ENCODE results near the gene VPS37C. TPM values are rescaled to one million over a fixed set of nuclear protein-coding genes. Genes with fewer than 3 reads are reported as not detected.

Gene VPS37C
- total RNA-seq, 1 experiment from 2014 or later, result 23.4 TPM

- TF ChIP-seq GTF2I (CRISPR knock-in tag; conservative IDR thresholded peaks at IDR 0.05) (no peak), ZNF425 (CRISPR knock-in tag; conservative IDR thresholded peaks at IDR 0.05) (no peak), PRRX2 (CRISPR knock-in tag; IDR thresholded peaks at IDR 0.05) (no peak), RORB (CRISPR knock-in tag; IDR thresholded peaks at IDR 0.05) (no peak), ZNF281 (CRISPR knock-in tag; IDR thresholded peaks at IDR 0.05) (no peak), ATF6 (CRISPR knock-in tag; IDR thresholded peaks at IDR 0.05) (no peak), FOXP1 (CRISPR knock-in tag; IDR thresholded peaks at IDR 0.05; ENCODE audit: borderline replicate concordance) (no peak), ATF2 (CRISPR knock-in tag; IDR thresholded peaks at IDR 0.05; ENCODE audit: borderline replicate concordance, low read depth) (no peak)
Observed at GRCh38 chr11:61172356-61172755, 11.1 kb upstream of the VPS37C start (continued).

- peaks cover 20% of the 10 kb centered on the region for H3K9me3 Mint-ChIP-seq
- TF ChIP-seq ZNF671 (CRISPR knock-in tag; IDR thresholded peaks at IDR 0.05) (no peak), ZBTB21 (CRISPR knock-in tag; IDR thresholded peaks at IDR 0.05; ENCODE audit: borderline replicate concordance) (no peak), E2F5 (CRISPR knock-in tag; IDR thresholded peaks at IDR 0.05) (no peak), ZNF263 (CRISPR knock-in tag; IDR thresholded peaks at IDR 0.05; ENCODE audit: low read depth) (no peak), ATF1 (CRISPR knock-in tag; IDR thresholded peaks at IDR 0.05) (no peak), OVOL2 (CRISPR knock-in tag; IDR thresholded peaks at IDR 0.05; ENCODE audit: borderline replicate concordance) (no peak), EMX1 (CRISPR knock-in tag; IDR thresholded peaks at IDR 0.05) (no peak), ZNF138 (CRISPR knock-in tag; conservative IDR thresholded peaks at IDR 0.05) (no peak), FOXP4 (CRISPR knock-in tag; IDR thresholded peaks at IDR 0.05) (no peak), PRRX2 (CRISPR knock-in tag; IDR thresholded peaks at IDR 0.05) (no peak), TCF7 (CRISPR knock-in tag; IDR thresholded peaks at IDR 0.05; ENCODE audit: low read depth) (no peak), ZNF219 (CRISPR knock-in tag; IDR thresholded peaks at IDR 0.05; ENCODE audit: borderline replicate concordance) (no peak), SOX15 (CRISPR knock-in tag; IDR thresholded peaks at IDR 0.05) (no peak), NR2C2 (CRISPR knock-in tag; IDR thresholded peaks at IDR 0.05) (no peak)
- peaks cover 3% of the 10 kb centered on the region; the same call in 1 of the 2 replicates for H3K36me3 Mint-ChIP-seq
- ChIA-PET CTCF (no interaction called here), POLR2A (no interaction called here)
- H3K4me3 Mint-ChIP-seq, result no peak overlapping the region
- H3K27me3 Mint-ChIP-seq (ENCODE audit: low read depth), result peaks cover 13% of the 10 kb centered on the region
- ATAC-seq (no peak), DNase-seq (ENCODE audit: low spot score) (no peak)
- no peak overlapping the region for H3K27ac Mint-ChIP-seq
- H3K4me1 Mint-ChIP-seq, result no peaks in the 10 kb centered on the region
Observed at GRCh38 chr11:61171907-61172306, 10.7 kb upstream of the VPS37C start.
